ENCODE measurements around the gene KCNK6. TPM values are rescaled to one million over a fixed set of nuclear protein-coding genes. Genes with fewer than 3 reads are reported as not detected.
"Not testable (repeated sequence)": the region's sequence is repeated elsewhere in the genome, so short reads cannot be mapped to it uniquely, and the experiment has no call there.

The KCNK6 gene
- total RNA-seq, 1 experiment from 2014 or later: 18.3 TPM

GRCh38 chr19:38336638-38337359 lies 17.2 kb downstream of the KCNK6 start:
- Mint-ChIP-seq H3K4me1 (peaks cover 11% of the 10 kb centered on the region), H3K36me3 (peaks cover 2% of the 10 kb centered on the region; the same call in 1 of the 2 replicates), H3K9me3 (no peaks in the 10 kb centered on the region), H3K27me3 (ENCODE audit: low read depth) (peaks cover 3% of the 10 kb centered on the region; the same call in 1 of the 2 replicates), H3K27ac (peak overlapping the region; percentile 100), H3K4me3 (peak overlapping the region; percentile 100)
- TF ChIP-seq CREM (CRISPR knock-in tag; IDR thresholded peaks at IDR 0.05): no peak
- TF ChIP-seq, protein P1, sequence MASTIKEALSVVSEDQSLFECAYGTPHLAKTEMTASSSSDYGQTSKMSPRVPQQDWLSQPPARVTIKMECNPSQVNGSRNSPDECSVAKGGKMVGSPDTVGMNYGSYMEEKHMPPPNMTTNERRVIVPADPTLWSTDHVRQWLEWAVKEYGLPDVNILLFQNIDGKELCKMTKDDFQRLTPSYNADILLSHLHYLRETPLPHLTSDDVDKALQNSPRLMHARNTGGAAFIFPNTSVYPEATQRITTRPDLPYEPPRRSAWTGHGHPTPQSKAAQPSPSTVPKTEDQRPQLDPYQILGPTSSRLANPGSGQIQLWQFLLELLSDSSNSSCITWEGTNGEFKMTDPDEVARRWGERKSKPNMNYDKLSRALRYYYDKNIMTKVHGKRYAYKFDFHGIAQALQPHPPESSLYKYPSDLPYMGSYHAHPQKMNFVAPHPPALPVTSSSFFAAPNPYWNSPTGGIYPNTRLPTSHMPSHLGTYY (CRISPR knock-in tag; IDR thresholded peaks at IDR 0.05): peak; percentile 52; the same call in 1 of the 2 replicates
- TF ChIP-seq FOXK1 (CRISPR knock-in tag; IDR thresholded peaks at IDR 0.05): 0 out of 2 replicates have a peak, but pooled peaks have one; percentile 35
- TF ChIP-seq ZBTB21 (CRISPR knock-in tag; IDR thresholded peaks at IDR 0.05; ENCODE audit: borderline replicate concordance): 0 out of 2 replicates have a peak, but pooled peaks have one; percentile 32
- DNase-seq (ENCODE audit: low spot score) (peak; percentile 99), ATAC-seq (peak; percentile 78)
- CTCF ChIA-PET: interaction anchor here (1.0 to 4.5 kb wide), 6 partner anchors 25 to 195 kb away, joined by 3 to 50 read pairs (median 6); partner anchors contain the start of gene FAM98C
- POLR2A ChIA-PET: interaction anchor here (1.0 kb wide), 1 partner anchor 51 kb away, joined by 3 read pairs; the partner anchor contains the start of gene GGN

- no peak for TF ChIP-seq ZNF263 (CRISPR knock-in tag; IDR thresholded peaks at IDR 0.05; ENCODE audit: low read depth)
- no peak for TF ChIP-seq SMAD3 (CRISPR knock-in tag; IDR thresholded peaks at IDR 0.05; ENCODE audit: borderline replicate concordance)
- TF ChIP-seq, protein P1 (CRISPR knock-in tag; IDR thresholded peaks at IDR 0.05): no peak
- no peak for TF ChIP-seq HMGXB4 (CRISPR knock-in tag; IDR thresholded peaks at IDR 0.05)
- Mint-ChIP-seq H3K4me1 (peaks cover 11% of the 10 kb centered on the region), H3K9me3 (no peaks in the 10 kb centered on the region), H3K36me3 (peaks cover 2% of the 10 kb centered on the region; the same call in 1 of the 2 replicates), H3K4me3 (peak overlapping the region; percentile 100), H3K27me3 (ENCODE audit: low read depth) (peaks cover 3% of the 10 kb centered on the region; the same call in 1 of the 2 replicates), H3K27ac (peak overlapping the region; percentile 79; the same call in 1 of the 2 replicates)
- DNase-seq (ENCODE audit: low spot score): no peak
- no peak for ATAC-seq
- CTCF ChIA-PET: interaction anchor here (1.0 to 2.1 kb wide), 4 partner anchors 25 to 195 kb away, joined by 3 to 11 read pairs (median 5); no protein-coding TSS in a partner anchor
- POLR2A ChIA-PET: interaction anchor here (1.0 kb wide), 1 partner anchor 51 kb away, joined by 3 read pairs; the partner anchor contains the start of gene GGN
Observed at GRCh38 chr19:38337360-38337653, 17.7 kb downstream of the KCNK6 start.

DNA sequence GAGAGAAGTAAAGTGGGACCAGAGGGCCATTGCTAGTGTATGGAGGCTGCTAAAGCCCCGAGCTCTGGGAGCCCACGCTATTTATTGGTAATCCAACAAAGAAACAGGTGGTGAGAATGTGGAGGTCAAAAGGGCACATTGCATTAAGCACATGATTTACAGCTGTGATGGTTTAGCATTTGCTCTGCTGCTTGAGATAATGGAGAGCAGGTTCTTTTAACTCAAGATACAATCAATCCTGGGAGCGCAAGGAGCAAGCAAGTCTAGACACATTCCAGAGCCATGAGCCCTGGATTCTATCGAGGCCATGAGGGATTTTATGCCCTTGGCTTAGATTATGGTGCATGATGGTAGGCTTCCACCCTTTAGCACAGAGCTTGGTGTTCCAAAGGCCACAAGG lies 19.4 kb downstream of the KCNK6 start:
- H3K9me3 Mint-ChIP-seq; ATAC-seq; H3K36me3 Mint-ChIP-seq; DNase-seq (ENCODE audit: low spot score); H3K27me3 Mint-ChIP-seq (ENCODE audit: low read depth): not testable (repeated sequence)
- peak overlapping the region; percentile 76 for H3K27ac Mint-ChIP-seq
- CTCF ChIA-PET: interaction anchor here (1.1 to 1.4 kb wide), 2 partner anchors 49 to 64 kb away, joined by 5 to 6 read pairs; partner anchors contain the start of genes FAM98C and GGN
- H3K4me1 Mint-ChIP-seq: peaks cover 14% of the 10 kb centered on the region
- peak overlapping the region; percentile 39 for H3K4me3 Mint-ChIP-seq
- POLR2A ChIA-PET: interaction anchor here (1.1 kb wide), 1 partner anchor 23 kb away, joined by 3 read pairs; no protein-coding TSS in a partner anchor

GRCh38 chr19:38340927-38341326 lies 21.3 kb downstream of the KCNK6 start:
- Mint-ChIP-seq H3K27me3 (ENCODE audit: low read depth) (peaks cover 3% of the 10 kb centered on the region; the same call in 1 of the 2 replicates), H3K36me3 (peaks cover 2% of the 10 kb centered on the region; the same call in 1 of the 2 replicates), H3K9me3 (no peaks in the 10 kb centered on the region), H3K27ac (peak overlapping the region; percentile 9), H3K4me3 (no peak overlapping the region), H3K4me1 (peaks cover 14% of the 10 kb centered on the region)
- CTCF ChIA-PET: no interaction called here
- ATAC-seq: no peak
- no peak for DNase-seq (ENCODE audit: low spot score)
- POLR2A ChIA-PET: no interaction called here
- TF ChIP-seq CTCF (IDR thresholded peaks at IDR 0.05) (no peak), HMGXB4 (CRISPR knock-in tag; IDR thresholded peaks at IDR 0.05) (no peak), ZNF512 (CRISPR knock-in tag; IDR thresholded peaks at IDR 0.05; ENCODE audit: borderline replicate concordance) (no peak), MAX (CRISPR knock-in tag; IDR thresholded peaks at IDR 0.05) (no peak), HMGA2 (CRISPR knock-in tag; IDR thresholded peaks at IDR 0.05) (no peak), CBFB (CRISPR knock-in tag; IDR thresholded peaks at IDR 0.05; ENCODE audit: low read depth) (no peak), CREB1 (CRISPR knock-in tag; IDR thresholded peaks at IDR 0.05) (no peak)

Data from WTC11 (cell line).